Sigmoid colon (tissue), 4 donors: ENCODE results near the gene TRPV3.

Experiments
- POLR2A ChIP-seq, 2 donors: fragments of 450-650 bp; IDR thresholded peaks; one replicate each; pipeline ENCODE4 v1.6.1; 2016; ENCODE audit warnings: antibody characterized with exemption in 2 of 2, mild to moderate bottlenecking in 2 of 2, moderate library complexity in 2 of 2
- POLR2AphosphoS5 ChIP-seq, 4 donors: sonication (generic); formaldehyde crosslinking; IDR thresholded peaks; one replicate each; pipeline ENCODE4 v1.6.1; 2017; ENCODE audit warnings: antibody characterized with exemption in 4 of 4
- TF ChIP-seq, protein P1 (sequence below), 4 experiments: fragments of 450-650 bp in 3 of 4; fragments of 200-600 bp in 1 of 4; IDR thresholded peaks; one replicate each; pipeline ENCODE4 v1.5.1; 2016 to 2019; ENCODE audit warnings: antibody characterized with exemption in 4 of 4, mild to moderate bottlenecking in 3 of 4, moderate library complexity in 2 of 4

DNA sequence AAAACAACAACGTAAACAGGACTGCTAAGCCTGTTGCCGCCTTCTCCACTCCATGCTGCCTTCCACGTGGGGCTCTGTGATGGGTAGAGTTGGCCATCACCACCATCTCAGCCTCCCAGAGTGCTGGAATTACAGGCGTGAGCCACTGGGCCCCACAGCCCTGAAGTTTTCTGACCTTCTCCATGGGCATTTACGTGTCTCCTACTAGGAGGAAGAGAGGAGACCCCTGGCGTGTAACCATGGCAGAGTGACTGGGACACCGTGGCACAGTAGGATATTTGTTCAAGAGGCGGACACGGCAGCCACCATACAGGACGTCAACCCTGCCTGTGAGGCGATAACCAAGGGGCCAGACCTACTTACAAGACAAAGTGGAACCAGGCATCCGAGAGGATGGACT, 31.1 kb downstream of the TRPV3 start:
- TF ChIP-seq, protein P1, sequence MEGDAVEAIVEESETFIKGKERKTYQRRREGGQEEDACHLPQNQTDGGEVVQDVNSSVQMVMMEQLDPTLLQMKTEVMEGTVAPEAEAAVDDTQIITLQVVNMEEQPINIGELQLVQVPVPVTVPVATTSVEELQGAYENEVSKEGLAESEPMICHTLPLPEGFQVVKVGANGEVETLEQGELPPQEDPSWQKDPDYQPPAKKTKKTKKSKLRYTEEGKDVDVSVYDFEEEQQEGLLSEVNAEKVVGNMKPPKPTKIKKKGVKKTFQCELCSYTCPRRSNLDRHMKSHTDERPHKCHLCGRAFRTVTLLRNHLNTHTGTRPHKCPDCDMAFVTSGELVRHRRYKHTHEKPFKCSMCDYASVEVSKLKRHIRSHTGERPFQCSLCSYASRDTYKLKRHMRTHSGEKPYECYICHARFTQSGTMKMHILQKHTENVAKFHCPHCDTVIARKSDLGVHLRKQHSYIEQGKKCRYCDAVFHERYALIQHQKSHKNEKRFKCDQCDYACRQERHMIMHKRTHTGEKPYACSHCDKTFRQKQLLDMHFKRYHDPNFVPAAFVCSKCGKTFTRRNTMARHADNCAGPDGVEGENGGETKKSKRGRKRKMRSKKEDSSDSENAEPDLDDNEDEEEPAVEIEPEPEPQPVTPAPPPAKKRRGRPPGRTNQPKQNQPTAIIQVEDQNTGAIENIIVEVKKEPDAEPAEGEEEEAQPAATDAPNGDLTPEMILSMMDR (IDR thresholded peaks at IDR 0.05): no peak
- no peak for TF ChIP-seq POLR2AphosphoS5 (IDR thresholded peaks at IDR 0.05)
- TF ChIP-seq POLR2A (IDR thresholded peaks at IDR 0.05): no peak
